Esophagus muscularis mucosa (tissue), 3 donors: ENCODE results near the gene WRNIP1.

Experiments
- POLR2AphosphoS5 ChIP-seq, 2 donors: sonication (generic); formaldehyde crosslinking; IDR thresholded peaks; one replicate each; pipeline ENCODE4 v1.6.1; 2017; ENCODE audit warnings: antibody characterized with exemption in 2 of 2
- TF ChIP-seq, protein P1 (sequence below), 3 experiments: fragments of 200-600 bp in 2 of 3; fragments of 450-650 bp in 1 of 3; sonication (generic) in 2 of 3; IDR thresholded peaks; one replicate each; pipeline ENCODE4 v1.5.1; 2017 to 2019; ENCODE audit warnings: antibody characterized with exemption in 3 of 3, mild to moderate bottlenecking in 2 of 3, moderate library complexity in 1 of 3

DNA sequence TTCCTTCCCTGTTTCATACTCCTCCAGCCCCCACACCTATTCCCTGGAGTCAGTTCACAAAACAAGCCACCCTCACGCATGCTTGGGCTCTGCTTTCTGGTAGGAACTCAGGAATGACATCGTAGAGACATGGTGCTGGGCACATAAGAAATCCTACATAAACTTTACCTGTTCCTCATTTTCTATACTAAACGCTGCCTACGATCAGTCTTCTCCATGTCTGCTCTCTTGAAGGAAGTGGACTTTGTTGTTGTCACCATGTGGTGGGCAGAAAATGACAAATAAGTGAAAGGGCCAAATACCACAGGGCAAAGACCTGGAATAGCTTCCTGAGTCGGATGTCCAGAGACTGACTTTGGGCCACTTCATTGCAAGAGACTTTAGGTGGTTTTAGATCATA lies 24.6 kb upstream of the WRNIP1 start:
- TF ChIP-seq, protein P1, sequence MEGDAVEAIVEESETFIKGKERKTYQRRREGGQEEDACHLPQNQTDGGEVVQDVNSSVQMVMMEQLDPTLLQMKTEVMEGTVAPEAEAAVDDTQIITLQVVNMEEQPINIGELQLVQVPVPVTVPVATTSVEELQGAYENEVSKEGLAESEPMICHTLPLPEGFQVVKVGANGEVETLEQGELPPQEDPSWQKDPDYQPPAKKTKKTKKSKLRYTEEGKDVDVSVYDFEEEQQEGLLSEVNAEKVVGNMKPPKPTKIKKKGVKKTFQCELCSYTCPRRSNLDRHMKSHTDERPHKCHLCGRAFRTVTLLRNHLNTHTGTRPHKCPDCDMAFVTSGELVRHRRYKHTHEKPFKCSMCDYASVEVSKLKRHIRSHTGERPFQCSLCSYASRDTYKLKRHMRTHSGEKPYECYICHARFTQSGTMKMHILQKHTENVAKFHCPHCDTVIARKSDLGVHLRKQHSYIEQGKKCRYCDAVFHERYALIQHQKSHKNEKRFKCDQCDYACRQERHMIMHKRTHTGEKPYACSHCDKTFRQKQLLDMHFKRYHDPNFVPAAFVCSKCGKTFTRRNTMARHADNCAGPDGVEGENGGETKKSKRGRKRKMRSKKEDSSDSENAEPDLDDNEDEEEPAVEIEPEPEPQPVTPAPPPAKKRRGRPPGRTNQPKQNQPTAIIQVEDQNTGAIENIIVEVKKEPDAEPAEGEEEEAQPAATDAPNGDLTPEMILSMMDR (IDR thresholded peaks at IDR 0.05): no peak
- TF ChIP-seq POLR2AphosphoS5 (IDR thresholded peaks at IDR 0.05): no peak
